Embryonic facial prominence (tissue), 1 donor: Measurements from ENCODE around the gene ABHD4.
"Not testable (repeated sequence)": the region's sequence is repeated elsewhere in the genome, so short reads cannot be mapped to it uniquely, and the experiment has no call there.

Experiments
- DNase-seq: peaks from one replicate; pipeline ENCODE4 v3.0.0-alpha.2; 2016; ENCODE audit errors: extremely low spot score

The ABHD4 gene, protein sequence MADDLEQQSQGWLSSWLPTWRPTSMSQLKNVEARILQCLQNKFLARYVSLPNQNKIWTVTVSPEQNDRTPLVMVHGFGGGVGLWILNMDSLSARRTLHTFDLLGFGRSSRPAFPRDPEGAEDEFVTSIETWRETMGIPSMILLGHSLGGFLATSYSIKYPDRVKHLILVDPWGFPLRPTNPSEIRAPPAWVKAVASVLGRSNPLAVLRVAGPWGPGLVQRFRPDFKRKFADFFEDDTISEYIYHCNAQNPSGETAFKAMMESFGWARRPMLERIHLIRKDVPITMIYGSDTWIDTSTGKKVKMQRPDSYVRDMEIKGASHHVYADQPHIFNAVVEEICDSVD

DNA sequence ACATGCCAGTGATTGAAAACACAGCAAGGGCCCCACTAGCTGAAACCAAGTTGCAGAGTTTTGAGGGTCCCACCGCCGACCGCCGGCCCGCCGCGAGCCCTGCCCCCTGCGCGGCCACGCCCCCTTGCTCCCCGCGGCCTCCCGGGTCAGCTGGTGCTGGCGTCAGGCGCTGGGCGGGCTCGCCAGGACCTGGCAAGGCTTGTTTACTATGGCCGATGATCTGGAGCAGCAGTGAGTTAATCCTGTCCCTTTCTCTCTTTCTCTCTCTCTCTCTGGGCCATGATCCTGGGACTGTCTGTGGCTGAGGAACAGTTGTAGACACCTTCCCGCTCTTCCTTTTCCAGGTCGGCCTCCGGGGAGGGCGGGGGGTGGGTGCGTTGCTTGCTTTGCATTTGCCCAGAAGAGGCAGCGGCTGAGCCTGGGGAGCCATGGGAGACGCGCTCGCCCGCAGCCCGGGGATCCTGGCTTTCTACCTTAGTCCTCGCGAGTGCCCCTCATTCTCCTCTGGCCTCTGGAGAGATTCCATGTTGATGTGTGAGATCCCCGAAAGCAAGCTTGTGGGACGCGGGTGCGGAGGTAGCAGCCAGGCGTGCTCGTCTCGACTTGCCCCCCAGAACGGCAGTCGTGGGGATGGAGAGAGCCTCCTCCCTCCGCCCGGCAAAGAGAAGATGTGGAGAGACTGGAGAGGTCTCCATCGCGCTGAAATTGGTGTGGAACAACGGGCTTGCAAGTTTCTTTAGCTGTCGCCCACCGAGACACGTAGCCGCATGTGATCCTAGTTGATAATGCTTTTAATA lies at the start of gene ABHD4:
Gene ABHD4, plus strand, starts transcription at position 202 of the 797 bp plus-strand sequence. Its CDS starts 7 bp downstream, at position 209.
- peak; percentile 68 for DNase-seq

DNA sequence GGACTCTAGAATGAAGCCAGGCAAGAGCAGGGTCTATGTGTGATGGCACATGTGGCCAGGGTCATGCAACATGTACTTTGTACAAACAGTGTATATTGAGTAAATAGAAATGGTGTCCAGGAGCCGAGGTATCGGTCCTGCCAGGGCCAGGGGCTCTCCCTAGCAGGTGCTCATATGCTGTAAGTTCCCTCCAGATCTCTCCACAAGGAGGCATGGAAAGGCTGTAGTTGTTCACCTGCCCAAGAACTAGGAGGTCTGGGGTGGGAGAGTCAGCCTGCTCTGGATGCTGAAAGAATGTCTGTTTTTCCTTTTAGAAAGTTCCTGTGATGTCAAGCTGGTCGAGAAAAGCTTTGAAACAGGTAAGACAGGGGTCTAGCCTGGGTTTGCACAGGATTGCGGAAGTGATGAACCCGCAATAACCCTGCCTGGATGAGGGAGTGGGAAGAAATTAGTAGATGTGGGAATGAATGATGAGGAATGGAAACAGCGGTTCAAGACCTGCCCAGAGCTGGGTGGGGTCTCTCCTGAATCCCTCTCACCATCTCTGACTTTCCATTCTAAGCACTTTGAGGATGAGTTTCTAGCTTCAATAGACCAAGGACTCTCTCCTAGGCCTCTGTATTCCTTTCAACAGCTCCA lies 48.7 kb upstream of the ABHD4 start:
- no peak for DNase-seq

DNA sequence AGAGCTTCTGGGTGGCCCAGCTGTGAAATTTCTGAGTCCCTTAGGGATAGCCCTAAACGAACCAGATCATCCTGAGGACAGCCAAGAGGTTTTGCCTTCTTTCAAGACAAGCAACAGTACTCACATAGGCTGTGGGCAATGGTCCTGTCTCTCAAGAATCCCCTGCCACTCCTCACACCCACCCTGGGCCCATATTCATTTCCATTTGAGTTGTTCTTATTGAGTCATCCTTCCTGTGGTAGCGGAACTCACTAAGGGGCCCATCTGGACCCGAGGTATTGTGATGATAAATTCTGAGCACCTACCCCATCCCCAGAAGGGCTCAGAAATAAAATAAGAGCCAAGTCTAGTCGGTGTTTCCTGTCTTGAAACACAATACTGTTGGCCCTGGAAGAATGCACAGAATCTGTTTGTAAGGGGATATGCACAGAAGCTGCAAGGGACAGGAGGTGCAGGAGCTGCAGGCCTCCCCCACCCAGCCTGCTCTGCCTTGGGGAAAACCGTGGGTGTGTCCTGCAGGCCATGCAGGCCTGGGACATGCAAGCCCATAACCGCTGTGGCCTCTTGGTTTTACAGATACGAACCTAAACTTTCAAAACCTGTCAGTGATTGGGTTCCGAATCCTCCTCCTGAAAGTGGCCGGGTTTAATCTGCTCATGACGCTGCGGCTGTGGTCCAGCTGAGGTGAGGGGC lies 48.0 kb upstream of the ABHD4 start:
- no peak for DNase-seq

DNA sequence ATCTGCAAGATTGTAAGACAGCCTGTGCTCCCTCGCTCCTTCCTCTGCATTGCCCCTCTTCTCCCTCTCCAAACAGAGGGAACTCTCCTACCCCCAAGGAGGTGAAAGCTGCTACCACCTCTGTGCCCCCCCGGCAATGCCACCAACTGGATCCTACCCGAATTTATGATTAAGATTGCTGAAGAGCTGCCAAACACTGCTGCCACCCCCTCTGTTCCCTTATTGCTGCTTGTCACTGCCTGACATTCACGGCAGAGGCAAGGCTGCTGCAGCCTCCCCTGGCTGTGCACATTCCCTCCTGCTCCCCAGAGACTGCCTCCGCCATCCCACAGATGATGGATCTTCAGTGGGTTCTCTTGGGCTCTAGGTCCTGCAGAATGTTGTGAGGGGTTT lies 46.5 kb upstream of the ABHD4 start:
- DNase-seq, result no peak

DNA sequence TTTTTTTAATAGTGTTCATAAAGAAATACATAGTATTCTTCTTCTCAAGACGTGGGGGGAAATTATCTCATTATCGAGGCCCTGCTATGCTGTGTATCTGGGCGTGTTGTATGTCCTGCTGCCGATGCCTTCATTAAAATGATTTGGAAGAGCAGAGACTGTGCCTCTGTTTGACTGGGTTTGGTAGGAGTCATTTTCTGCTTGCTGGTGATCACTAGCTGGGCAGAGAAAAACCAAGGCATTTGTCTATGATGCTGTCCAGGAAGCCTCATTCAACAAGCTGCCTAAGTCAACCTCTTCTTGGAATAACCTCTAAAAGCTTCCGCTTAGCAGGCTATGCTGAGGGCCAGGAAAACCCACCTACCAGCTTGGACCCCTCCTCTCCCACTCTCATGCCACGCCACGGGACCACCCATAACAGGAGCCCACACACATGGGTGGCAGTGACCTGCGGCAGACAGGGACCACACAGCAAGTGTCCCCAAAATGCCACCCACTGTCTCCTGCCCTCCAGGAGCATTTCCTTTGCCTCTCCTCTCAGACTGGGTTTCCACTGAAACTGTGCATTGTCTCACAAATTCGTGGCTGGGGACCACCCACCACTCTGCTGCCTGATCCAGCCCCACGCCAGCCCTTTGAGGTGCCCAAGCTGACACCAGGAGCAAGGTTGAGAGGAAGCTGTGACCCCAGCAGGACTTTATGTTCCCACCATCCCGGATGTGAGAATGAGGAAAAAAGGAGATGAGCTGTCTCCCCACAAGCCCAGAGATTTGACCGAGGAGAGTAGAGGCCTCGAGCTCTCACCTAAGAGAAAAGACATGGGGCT lies 45.9 kb upstream of the ABHD4 start:
- no peak for DNase-seq

DNA sequence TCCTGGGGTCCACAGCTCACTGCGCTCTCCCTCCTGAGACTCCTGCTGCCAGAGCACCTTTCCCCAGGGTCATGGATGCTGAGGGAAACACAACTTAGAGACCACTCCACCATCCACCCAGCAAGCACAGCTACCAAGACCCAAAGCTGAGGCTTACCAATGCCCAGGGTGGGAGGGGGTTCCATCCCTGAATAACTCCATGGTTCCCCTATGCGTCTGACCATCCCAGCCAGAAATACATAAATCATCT lies 45.3 kb upstream of the ABHD4 start:
- no peak for DNase-seq

DNA sequence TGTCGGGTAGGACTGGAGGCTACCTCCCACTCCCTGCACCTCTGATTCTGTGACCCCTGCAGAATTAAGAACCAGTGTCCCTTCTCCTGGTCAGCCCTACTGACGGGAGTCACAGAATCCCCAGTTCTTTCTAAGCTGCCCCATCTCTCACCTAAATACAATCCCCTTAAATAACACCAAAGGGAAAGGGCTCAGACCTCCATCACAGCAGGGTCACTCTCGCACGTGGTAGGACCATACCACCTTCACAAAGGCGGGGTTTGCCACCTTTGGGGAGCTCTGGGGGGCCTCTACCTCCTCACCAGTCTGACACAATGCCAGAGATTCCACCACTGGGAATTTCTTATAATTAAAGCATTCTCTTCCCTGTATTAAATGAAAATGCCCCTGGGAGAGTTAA lies 44.7 kb upstream of the ABHD4 start:
- no peak for DNase-seq

DNA sequence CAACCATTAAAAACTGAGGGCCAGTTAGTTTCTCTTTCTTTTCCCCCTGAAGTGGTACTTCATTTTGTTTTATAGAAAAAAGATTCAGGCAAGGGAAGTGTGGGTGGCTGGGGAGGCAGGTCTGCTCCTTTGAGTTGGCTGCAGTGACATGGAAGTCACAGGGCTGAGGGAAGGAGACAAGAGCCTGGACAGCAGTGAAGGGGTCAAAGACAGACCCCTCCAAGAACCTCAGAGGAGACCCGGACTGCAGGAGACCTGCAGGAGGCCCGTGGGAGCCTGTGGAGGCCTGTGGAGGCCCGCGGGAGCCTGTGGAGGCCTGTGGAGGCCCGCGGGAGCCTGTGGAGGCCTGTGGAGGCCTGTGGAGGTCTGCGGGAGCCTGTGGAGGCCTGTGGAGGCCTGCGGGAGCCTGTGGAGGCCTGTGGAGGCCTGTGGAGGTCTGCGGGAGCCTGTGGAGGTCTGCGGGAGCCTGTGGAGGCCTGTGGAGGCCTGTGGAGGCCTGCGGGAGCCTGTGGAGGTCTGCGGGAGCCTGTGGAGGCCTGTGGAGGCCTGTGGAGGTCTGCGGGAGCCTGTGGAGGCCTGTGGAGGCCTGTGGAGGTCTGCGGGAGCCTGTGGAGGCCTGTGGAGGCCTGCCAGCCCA lies 44.1 kb upstream of the ABHD4 start:
- not testable (repeated sequence) for DNase-seq

DNA sequence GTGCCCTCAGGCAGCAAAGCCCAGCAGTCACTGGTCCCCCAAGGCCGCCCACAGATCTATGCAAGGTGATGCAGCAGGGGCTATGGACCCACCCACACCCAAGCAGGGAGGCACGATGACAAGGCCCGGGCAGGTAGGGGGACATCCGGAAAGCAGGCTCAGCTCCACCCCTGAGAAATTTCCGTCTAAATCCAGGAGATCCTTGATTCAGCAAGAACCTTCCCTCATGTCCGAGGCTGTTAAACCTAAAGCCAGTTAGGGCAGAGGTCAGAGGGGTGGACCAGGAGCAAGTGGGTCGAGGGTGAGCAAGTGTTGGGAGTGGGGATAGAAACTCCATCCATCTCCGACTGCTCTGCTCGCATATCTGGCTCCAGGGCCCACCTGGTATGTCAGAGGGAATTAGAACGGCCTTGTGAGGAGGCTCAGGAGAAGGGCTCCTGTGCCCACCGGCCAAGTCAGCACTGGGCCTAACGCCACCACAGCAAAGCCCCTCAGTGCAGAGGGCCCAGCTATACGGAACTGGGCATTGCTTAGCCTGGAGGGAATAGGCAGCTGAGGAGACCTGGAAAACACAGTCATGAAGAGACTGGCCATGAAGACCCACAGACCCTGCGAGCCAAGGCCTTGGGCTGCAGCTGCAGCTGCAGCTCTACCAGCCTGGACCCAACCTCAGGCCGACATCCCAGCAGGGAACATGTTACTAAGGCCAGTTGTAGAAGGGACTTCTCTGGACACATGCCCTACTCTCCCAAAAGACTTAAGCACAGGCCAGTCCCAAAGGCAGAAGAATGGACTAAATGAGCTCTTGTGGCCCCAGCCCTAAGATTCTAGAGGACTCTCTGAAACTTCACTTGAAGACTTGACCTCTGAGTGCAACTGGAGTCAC lies 43.4 kb upstream of the ABHD4 start:
- no peak for DNase-seq

DNA sequence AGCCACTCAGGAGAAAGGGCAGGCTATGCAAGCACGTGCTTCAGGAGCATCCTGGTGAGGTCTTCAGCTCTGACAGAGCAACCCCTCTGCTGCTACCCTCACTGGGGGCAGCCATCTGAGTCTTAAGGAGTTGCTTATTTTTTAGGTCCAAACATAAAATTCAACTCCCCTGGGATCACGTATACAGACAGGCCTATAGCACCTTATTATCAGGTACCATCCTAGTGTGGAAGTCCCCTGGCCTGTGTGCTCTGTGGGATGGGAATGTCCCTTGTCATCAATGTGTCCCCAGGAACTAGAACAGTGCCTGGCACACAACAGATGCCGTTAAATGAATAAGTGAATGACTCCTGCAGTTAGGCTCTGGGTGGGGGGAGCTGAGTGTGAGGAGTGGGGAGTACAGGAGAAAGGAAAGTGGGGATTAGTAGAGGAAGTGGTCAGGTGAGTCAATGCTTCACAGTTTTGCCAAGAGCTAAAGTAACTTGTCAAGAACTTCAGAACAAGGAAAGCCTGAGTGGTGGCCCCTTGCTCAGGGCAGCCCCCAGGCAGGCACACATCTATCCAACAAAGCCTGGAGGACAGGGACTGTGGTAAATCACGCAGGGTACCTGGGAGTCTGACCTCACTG lies 42.6 kb upstream of the ABHD4 start:
- no peak for DNase-seq

DNA sequence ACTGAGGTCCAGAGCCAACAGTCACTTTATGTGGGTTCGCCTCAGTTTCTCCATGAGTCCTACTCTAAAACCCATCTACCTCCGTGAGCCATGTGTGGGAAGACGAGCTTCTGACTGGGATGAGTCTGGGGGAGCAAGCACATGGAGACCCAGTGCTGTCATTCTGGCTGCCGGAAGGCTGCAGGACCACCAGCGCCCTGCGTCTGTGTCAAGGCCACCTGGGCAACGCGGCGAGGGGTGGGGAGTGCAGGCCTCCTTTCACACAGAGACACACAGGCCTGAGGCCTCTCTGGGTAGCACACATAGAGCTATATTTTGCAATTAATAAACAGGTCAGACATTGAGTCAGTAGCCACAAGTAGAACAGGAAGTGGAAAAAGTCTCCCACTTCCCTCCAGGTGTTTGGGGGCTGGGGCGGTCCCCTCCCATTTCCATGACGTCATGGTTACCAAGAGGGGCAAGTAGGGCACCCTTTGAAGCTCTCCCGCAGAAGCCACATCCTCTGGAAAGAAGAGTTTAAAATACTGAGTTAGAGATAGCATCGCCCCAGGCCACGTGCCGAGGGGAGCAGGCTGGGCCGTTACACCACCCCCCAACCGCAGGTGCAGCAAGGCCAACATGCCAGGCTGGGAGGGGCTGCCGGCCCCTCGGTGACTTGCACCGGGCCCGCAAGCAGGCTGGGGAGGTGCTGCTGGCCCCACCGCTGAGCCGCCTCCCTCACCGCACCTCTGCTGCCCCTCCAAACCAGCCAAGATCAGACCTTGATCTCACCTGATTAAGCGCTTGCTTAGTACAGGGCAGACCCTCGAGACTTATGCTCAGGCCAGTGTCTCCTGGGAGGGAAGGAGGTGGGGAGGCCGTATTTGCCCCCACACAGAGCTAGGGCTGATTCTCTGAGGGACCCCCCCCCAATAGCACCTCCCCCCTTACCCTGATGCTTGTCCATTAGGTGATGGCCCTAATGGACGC lies 41.8 kb upstream of the ABHD4 start:
- no peak for DNase-seq

DNA sequence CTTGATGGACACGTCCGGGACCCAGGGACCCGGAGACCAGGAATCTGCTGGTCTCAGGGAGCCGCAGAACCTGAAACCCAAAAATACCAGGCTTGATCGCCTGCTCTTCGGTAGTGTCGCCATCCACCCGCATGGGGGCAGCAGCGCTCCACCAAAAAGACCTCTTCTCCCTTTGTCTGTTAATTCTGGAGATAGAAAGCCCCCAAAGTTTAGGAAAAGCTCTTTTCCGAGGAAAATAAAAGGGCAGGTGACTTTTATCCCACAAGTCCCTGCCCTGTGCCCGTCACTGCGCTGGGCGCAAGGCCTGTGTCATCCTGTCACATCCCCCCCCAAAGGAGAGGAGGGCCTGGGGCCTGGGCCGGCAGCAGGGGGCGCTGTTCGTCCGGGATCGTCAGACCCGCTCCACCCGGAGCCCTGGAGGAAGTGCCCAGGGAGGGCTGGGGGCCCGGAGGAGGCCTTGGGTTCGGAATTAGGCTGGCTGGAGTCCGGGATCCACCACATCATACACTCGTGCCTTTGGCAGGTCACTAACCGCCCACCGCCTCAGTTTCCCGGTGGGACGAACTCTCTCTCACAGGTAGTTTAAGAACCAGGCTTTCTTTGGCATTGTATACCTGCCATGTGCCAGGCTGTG lies 41.0 kb upstream of the ABHD4 start:
- peak; percentile 50 for DNase-seq

DNA sequence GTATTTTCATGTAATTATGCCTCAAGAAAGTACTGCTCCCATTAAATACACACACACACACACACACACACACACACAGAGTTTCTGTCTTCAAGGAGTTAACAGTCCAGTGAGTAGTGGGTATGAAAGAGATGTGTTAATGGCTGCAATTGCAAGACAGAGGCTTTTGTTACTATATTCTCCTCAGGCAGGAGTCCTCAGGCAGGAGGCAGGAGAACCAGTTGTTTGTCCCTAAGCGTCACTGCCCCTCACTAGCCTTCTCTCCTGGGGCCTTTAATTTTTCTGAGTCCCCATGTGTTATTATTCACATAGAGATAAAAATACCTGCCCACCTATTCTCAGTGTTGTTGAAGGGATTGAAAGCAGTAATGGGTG lies 40.3 kb upstream of the ABHD4 start:
- DNase-seq, result no peak

DNA sequence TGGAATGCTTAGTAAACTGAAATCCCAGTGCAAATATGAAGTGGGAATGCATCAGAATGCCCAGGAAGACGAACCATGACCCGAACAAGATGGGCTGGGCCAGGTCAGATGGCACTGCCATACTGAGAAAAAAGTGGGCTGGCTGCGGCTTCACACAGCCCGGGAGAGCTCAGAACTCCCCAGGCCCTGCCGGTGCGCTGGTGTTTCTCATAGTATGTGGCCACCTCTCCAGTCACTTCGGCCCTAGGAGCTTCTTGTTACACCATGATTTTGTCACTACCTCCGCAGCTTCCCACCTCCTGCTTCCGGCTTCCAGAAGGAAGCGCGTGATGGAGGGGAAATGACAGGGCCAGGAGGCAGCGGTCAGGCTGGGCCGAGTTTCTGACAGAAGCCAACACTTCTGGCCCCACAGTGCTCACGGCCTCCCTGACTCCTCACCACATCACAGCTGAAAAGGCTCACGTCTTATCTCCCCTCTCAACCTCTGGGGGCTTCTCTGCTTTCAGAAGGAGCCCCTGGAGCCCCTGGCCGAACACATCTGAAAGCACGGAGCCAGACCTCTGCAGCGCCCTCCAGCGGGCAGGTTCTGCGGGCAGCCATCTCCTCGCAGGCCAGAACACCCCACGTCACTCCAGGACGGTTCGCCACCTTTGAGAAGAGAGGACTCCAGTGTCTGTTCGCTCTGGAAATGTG lies 39.7 kb upstream of the ABHD4 start:
- no peak for DNase-seq

DNA sequence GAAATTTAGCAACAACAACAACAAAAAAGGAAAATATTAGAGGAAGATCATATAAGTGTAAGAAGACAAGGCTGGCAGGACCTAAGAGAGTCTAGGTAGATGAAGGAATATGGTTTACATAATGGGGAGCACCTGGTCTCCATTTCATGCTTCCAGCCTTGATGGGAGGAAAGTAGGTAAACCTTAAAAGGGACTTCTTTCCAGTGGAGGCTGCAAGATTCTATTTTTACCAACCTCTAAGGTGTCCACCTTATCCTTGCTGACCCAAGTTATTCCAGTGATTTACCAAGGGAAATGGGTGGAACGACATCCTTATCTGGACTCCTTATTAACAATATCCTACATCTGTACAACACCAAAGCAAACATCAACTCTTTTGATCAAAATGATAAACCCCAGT lies 39.1 kb upstream of the ABHD4 start:
- DNase-seq, result no peak

DNA sequence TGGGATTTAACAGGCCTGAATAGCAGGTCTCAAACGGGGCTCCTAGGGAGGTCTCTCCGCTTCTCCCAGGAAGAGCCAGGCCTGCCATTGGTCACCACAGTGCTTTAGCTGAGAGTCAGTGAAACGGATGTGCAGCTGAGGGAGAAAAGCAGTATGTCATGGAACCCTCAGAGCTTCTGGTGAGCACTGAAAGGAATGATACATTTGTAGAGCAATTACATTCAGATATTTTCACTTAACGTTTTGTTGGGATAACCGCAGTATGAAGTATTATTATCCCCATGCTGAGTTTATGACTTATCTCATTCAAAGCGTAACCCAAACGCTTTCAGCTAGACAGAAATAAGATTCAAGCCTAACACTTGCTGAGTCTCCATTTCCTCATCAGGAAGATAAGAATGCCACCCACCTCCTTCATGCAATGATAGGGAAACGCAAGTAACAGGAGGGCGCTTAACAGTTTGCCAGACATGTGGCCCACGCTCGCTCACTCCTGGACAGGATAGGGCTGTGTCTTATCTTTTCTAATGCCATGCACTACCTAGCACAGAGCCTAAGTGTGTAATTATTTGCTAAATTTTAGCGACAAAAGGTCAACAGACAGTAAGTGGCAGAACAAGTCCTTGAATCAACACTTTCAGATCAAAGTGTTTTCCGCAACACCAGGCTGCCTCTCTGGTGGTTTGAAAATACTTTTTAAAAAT lies 37.3 kb upstream of the ABHD4 start:
- no peak for DNase-seq

DNA sequence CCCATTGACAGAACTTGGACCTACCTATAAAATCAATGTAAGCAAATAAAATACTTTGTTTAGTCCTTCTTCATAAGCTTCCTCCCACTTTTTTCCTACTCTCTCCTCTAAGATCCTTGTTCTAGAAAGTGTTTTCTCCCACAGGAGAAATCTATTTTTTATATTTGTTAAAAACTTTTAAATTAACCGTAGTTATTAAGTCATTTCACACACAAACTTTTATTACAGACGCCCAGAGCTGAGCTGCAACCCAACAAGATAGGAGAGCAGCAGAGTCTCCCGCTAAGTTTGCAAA lies 36.8 kb upstream of the ABHD4 start:
- DNase-seq, result no peak
